Metanephros (tissue), 2 donors: ENCODE measurements around the gene SRSF12. TPM values are rescaled to one million over a fixed set of nuclear protein-coding genes. Genes with fewer than 3 reads are reported as not detected.
A peak's percentile ranks its signal among the peaks of the same experiment; 100 is the strongest.

Experiments
- small RNA-seq: library from RNA; depleted of rRNA; stranded (forward); fragments of <200 nt; gene quantifications from one replicate; pipeline ENCODE3, GENCODE V24; 2014; ENCODE audit warnings: low replicate concordance
- total RNA-seq: library from RNA; depleted of rRNA; stranded (reverse); fragments of >200 nt; gene quantifications from one replicate; pipeline ENCODE4 v1.2.3, GENCODE V29; 2014

Gene SRSF12
- total RNA-seq: 7.6 TPM

DNA sequence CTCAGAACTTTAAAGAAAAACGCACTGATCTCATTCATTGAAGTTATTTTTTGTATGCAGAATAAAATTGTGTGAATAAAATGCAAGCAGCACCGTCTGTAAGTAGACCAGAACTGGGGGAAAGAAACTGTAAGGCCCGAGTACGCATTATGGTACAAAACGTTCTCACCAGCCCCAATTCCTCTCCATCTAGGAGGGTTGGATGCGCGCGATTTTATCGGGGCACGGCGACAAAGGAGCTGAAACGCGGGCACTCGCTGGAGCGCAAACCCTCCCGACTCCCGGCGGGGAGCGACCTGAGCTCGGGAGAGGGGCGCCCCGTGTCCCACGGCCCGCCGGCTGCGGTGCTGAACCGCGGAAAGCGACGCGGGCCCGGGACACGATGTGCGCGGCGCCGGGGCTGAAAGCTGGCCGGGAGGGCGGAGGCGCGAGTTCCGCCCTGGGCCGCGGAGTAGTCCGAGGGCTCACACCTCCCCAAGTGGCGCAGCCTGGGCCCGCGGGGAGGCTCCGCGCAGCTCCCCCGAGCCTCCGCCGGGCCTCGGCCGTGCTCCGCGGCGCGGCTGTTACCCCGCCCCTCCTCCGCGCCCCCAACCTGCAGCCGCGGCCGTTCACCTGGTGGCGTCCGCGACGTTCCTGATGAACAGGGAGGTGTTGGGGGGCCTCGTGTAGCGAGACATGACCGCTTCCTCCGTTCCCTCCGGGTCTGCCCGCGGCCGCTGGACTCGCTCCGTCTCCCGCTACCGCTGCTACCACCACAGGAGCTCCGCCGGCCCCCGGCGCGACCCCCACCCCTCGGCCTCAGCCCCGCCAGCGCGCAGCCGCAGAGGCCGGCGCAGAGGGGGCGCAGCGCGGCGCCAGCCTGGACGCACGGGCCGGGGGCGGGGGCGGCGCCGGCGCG, at the start of gene SRSF12:
Gene SRSF12, minus strand, starts transcription at position 861 of the 898 bp plus-strand sequence. Its CDS starts 184 bp downstream, at position 677.

GRCh38 chr6:89145956-89146717, 28.3 kb upstream of the SRSF12 start, which contains the start of gene PM20D2:
Gene PM20D2, plus strand, starts transcription at chr6:89146055. Its CDS starts 90 bp downstream, at chr6:89146145.

DNA sequence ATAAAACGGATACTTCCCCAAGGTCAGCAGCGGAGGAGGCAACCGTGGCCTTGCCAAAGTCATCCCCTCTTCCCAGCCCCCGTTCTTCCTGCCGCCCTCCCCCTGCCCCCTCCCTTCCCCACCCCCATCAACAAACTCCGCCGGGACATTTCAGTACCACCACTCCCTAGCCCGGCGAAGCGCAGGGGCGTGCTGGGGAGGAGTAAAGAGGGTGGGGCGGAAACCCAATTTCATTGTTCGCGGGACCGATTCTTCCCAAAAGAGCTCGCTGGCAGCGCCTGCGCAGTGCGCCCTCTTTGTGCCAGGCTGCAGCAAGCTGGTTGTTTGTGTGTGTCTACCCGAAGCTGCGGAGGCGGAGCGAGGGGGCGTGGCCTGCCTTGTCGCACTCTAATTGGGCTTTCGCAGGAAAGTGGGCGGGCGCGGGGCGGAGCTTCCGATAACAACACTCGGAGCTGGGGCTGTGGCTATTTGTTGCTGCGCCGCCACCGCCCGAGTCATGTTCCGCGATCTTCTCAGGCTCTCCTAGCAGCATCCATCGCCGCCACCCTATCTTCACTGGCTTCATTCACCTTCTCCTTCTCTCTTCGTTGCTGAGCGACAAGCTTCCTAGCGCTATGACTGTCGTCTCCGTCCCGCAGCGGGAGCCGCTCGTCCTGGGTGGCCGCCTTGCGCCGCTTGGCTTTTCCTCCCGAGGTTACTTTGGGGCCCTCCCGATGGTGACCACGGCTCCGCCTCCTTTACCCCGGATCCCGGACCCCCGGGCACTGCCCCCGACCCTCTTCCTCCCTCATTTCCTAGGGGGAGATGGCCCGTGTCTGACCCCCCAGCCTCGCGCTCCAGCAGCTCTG, 37.4 kb downstream of the SRSF12 start, which contains the start of gene PNRC1:
Gene PNRC1, plus strand, starts transcription at position 471 of the 848 bp plus-strand sequence. Its CDS starts 144 bp downstream, at position 615.

Small RNA genes within 50 kb of the gene (small RNA-seq; reads per million reads assigned to genes)
- gene RN7SL336P: not detected
- 0.28 reads per million, percentile 25 among the genes with 10 or more reads in this experiment for gene RNU2-61P

Other genes with a start within 250 kb of the SRSF12 start
- 19.3 TPM for gene RNGTT, start 154.5 kb downstream of the SRSF12 start, total RNA-seq
- gene PNRC1, start 37.3 kb downstream of the SRSF12 start, total RNA-seq: 182 TPM
- gene PM20D2, start 28.0 kb upstream of the SRSF12 start, total RNA-seq: 35.8 TPM
- gene GABRR1, start 99.3 kb upstream of the SRSF12 start, total RNA-seq: 2.0 TPM
- gene GABRR2, start 197.2 kb upstream of the SRSF12 start, total RNA-seq: 3.9 TPM
- 33.3 TPM for gene UBE2J1, start 234.7 kb upstream of the SRSF12 start, total RNA-seq